Kidney epithelial cell (primary cell): ENCODE data around the gene LTBP1. TPM values are rescaled to one million over a fixed set of nuclear protein-coding genes. Genes with fewer than 3 reads are reported as not detected.

Source experiments
- DNase-seq: peaks from one replicate; pipeline ENCODE4 v3.0.0-alpha.2; 2010; ENCODE audit warnings: low read depth
- H3K27me3 ChIP-seq: 2 replicates; pipeline ENCODE4 v1.6.0; 2011; ENCODE audit warnings: low read length; ENCODE audit not compliant: control insufficient read depth, insufficient read depth
- H3K36me3 ChIP-seq: 2 replicates; pipeline ENCODE4 v1.5.1; 2011; ENCODE audit warnings: low read length; ENCODE audit not compliant: control insufficient read depth, insufficient read depth
- H3K4me3 ChIP-seq: 2 replicates; pipeline ENCODE4 v1.5.1; 2011; ENCODE audit warnings: low read depth, mild to moderate bottlenecking, control low read depth, low read length
- CTCF ChIP-seq: IDR thresholded peaks from 2 replicates; pipeline ENCODE4 v1.5.1; 2011; ENCODE audit warnings: mild to moderate bottlenecking, moderate library complexity, low read length, control low read depth, inconsistent platforms; ENCODE audit not compliant: insufficient read depth, poor library complexity, severe bottlenecking
- total RNA-seq: library from RNA; depleted of rRNA; stranded (reverse); fragments of >200 nt; gene quantifications from 2 replicates; pipeline ENCODE4 v1.2.3, GENCODE V29; 2015

The LTBP1 gene
- total RNA-seq, 1 donor from 2014 or later, result 39.3 TPM

DNA sequence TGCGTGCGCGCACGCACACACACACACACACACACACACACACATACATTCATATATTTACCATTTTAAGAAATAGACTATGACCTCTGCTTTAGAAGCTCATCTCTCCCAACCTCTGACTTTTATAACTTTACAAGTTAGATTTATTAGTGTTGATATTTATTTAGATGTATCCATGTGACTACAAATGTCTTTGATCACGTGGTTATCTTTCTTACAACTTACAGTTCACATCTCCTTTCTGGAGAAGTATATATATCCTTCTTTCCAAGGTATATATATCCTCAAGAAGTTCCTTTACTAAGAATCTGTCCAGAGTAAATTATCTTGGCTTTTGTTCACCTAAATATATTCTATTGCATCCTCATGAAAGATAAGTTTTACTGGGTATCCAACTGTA, 16.3 kb upstream of the LTBP1 start:
- DNase-seq, result no peak
- H3K27me3 ChIP-seq, result no peaks in the 10 kb centered on the region
- TF ChIP-seq CTCF, result no peak

GRCh38 chr2:32931519-32931918, 15.2 kb upstream of the LTBP1 start:
- no peak for DNase-seq
- TF ChIP-seq CTCF, result no peak
- H3K36me3 ChIP-seq, result no peaks in the 10 kb centered on the region
- H3K27me3 ChIP-seq, result no peaks in the 10 kb centered on the region
- H3K4me3 ChIP-seq, result no peak overlapping the region

More for the DNA sequence above, 16.3 kb upstream of the LTBP1 start:
- Histone ChIP-seq H3K36me3 (no peaks in the 10 kb centered on the region), H3K4me3 (no peak overlapping the region)

- no peak for TF ChIP-seq CTCF
- H3K36me3 ChIP-seq, result no peaks in the 10 kb centered on the region
- DNase-seq, result no peak
- H3K27me3 ChIP-seq, result no peaks in the 10 kb centered on the region
- H3K4me3 ChIP-seq, result no peak overlapping the region
Observed at GRCh38 chr2:32931945-32932709, 14.6 kb upstream of the LTBP1 start.

GRCh38 chr2:32932825-32933755, 13.7 kb upstream of the LTBP1 start:
- no peaks in the 10 kb centered on the region for H3K27me3 ChIP-seq
- no peaks in the 10 kb centered on the region for H3K36me3 ChIP-seq
- no peak for DNase-seq
- no peak for TF ChIP-seq CTCF
- no peak overlapping the region for H3K4me3 ChIP-seq

GRCh38 chr2:32933756-32934095, 13.0 kb upstream of the LTBP1 start:
- no peak for DNase-seq
- no peak for TF ChIP-seq CTCF
- Histone ChIP-seq H3K4me3 (no peak overlapping the region), H3K36me3 (no peaks in the 10 kb centered on the region), H3K27me3 (no peaks in the 10 kb centered on the region)
